DOHH2 (cell line): Measurements from ENCODE around the gene KRTAP10-1.
"Not testable (repeated sequence)": the region's sequence is repeated elsewhere in the genome, so short reads cannot be mapped to it uniquely, and the experiment has no call there.

ENCODE experiments used
- H3F3A ChIP-seq: fragments of 200-600 bp; sonication (generic), shearing (Covaris generic); 2 replicates; pipeline ENCODE4 v1.6.0; 2016; ENCODE audit warnings: antibody characterized with exemption, mild to moderate bottlenecking; ENCODE audit not compliant: control insufficient read depth, insufficient read depth
- H3K27ac ChIP-seq: fragments of 200-600 bp; sonication (generic); 2 replicates; pipeline ENCODE4 v1.5.1; 2014; ENCODE audit warnings: low read depth, mild to moderate bottlenecking, low read length, moderate library complexity
- H3K27me3 ChIP-seq: fragments of 200-600 bp; sonication (generic); 2 replicates; pipeline ENCODE4 v1.6.1; 2014; ENCODE audit warnings: mild to moderate bottlenecking, low read length, mixed read lengths; ENCODE audit not compliant: control insufficient read depth
- H3K36me3 ChIP-seq: fragments of 200-600 bp; sonication (generic); 2 replicates; pipeline ENCODE4 v1.6.1; 2014; ENCODE audit warnings: mild to moderate bottlenecking, low read length, moderate library complexity, mixed read lengths; ENCODE audit not compliant: control insufficient read depth
- H3K4me1 ChIP-seq: fragments of 200-600 bp; sonication (generic); 2 replicates; pipeline ENCODE4 v1.6.1; 2014; ENCODE audit warnings: mild to moderate bottlenecking, low read length, mixed read lengths; ENCODE audit not compliant: control insufficient read depth
- H3K4me2 ChIP-seq: fragments of 200-600 bp; sonication (generic); 2 replicates; pipeline ENCODE4 v1.6.0; 2014; ENCODE audit warnings: mild to moderate bottlenecking, low read length, moderate library complexity
- H3K4me3 ChIP-seq: fragments of 200-600 bp; sonication (generic); 2 replicates; pipeline ENCODE4 v1.5.1; 2014; ENCODE audit warnings: mild to moderate bottlenecking, low read length, mixed read lengths
- H3K79me2 ChIP-seq: fragments of 200-600 bp; sonication (generic); 2 replicates; pipeline ENCODE4 v1.6.1; 2014; ENCODE audit warnings: mild to moderate bottlenecking, low read length, mixed read lengths; ENCODE audit not compliant: control insufficient read depth
- H3K9me2 ChIP-seq: fragments of 200-600 bp; sonication (generic); replicated peaks from 2 replicates; pipeline ENCODE4 v1.6.1; 2014; ENCODE audit warnings: mild to moderate bottlenecking, low read length, mixed read lengths; ENCODE audit not compliant: control insufficient read depth
- H3K9me3 ChIP-seq: fragments of 200-600 bp; sonication (generic); 2 replicates; pipeline ENCODE4 v1.6.1; 2014; ENCODE audit warnings: antibody characterized with exemption, low read length, mixed read lengths; ENCODE audit not compliant: control insufficient read depth, insufficient read depth
- H4K20me1 ChIP-seq: fragments of 200-600 bp; sonication (generic); 2 replicates; pipeline ENCODE4 v1.6.0; 2014; ENCODE audit warnings: low read depth, mild to moderate bottlenecking, antibody characterized with exemption, low read length, moderate library complexity; ENCODE audit not compliant: control insufficient read depth, insufficient read depth
- CTCF ChIP-seq: fragments of 200-600 bp; sonication (generic); IDR thresholded peaks from one replicate; pipeline ENCODE4 v1.5.1; 2014; ENCODE audit warnings: antibody characterized with exemption, mild to moderate bottlenecking, low read depth, low read length; ENCODE audit not compliant: poor library complexity, severe bottlenecking
- EZH2phosphoT487 ChIP-seq: fragments of 200-600 bp; sonication (generic); IDR thresholded peaks from 2 replicates; pipeline ENCODE4 v1.6.1; 2017; ENCODE audit warnings: borderline replicate concordance, mild to moderate bottlenecking, antibody characterized with exemption, low read length, moderate library complexity, mixed read lengths

The KRTAP10-1 gene

GRCh38 chr21:44558695-44559094 is 18.7 kb upstream of the KRTAP10-1 start, which contains the start of gene KRTAP10-3:
Gene KRTAP10-3, minus strand, starts transcription at chr21:44558795. Its CDS starts 80 bp downstream, at chr21:44558715.
- Histone ChIP-seq H3F3A (no peaks in the 10 kb centered on the region), H3K4me3 (no peak within 1 kb of the TSS), H3K9me3 (no peaks in the 10 kb centered on the region), H3K27me3 (peaks cover 6% of the 10 kb centered on the region; the same call in 1 of the 2 replicates), H3K4me1 (no peaks in the 10 kb centered on the region), H3K27ac (no peak within 1 kb of the TSS), H3K79me2 (no peaks in the 10 kb centered on the region), H3K4me2 (no peak within 1 kb of the TSS), H4K20me1 (no peaks in the 10 kb centered on the region), H3K36me3 (no peaks in the 10 kb centered on the region), H3K9me2 (no peaks in the 10 kb centered on the region)
- TF ChIP-seq CTCF (no peak), EZH2phosphoT487 (no peak)

GRCh38 chr21:44558329-44558675 is 18.3 kb upstream of the KRTAP10-1 start:
- H3K4me2 ChIP-seq, H3K9me3 ChIP-seq, H3K79me2 ChIP-seq, H3K27ac ChIP-seq, H3K4me3 ChIP-seq, H3K4me1 ChIP-seq, H3K36me3 ChIP-seq, H3F3A ChIP-seq, H3K27me3 ChIP-seq, H4K20me1 ChIP-seq, H3K9me2 ChIP-seq: not testable (repeated sequence)

- Histone ChIP-seq H3K4me1 (no peaks in the 10 kb centered on the region), H3K27ac (no peak overlapping the region), H3F3A (no peaks in the 10 kb centered on the region), H3K9me3 (no peaks in the 10 kb centered on the region), H3K4me3 (no peak overlapping the region), H3K79me2 (no peaks in the 10 kb centered on the region), H4K20me1 (no peaks in the 10 kb centered on the region), H3K27me3 (peaks cover 6% of the 10 kb centered on the region; the same call in 1 of the 2 replicates), H3K4me2 (no peak overlapping the region), H3K36me3 (no peaks in the 10 kb centered on the region), H3K9me2 (no peaks in the 10 kb centered on the region)
- no peak for TF ChIP-seq CTCF
- TF ChIP-seq EZH2phosphoT487: no peak
Observed at GRCh38 chr21:44557491-44558328, 17.7 kb upstream of the KRTAP10-1 start.

- Histone ChIP-seq H4K20me1 (no peaks in the 10 kb centered on the region), H3K4me2 (no peak overlapping the region), H3K9me2 (no peaks in the 10 kb centered on the region), H3K27me3 (peaks cover 6% of the 10 kb centered on the region; the same call in 1 of the 2 replicates), H3K27ac (no peak overlapping the region), H3K4me3 (no peak overlapping the region), H3K36me3 (no peaks in the 10 kb centered on the region), H3F3A (no peaks in the 10 kb centered on the region), H3K9me3 (no peaks in the 10 kb centered on the region), H3K4me1 (no peaks in the 10 kb centered on the region), H3K79me2 (no peaks in the 10 kb centered on the region)
- TF ChIP-seq CTCF: no peak
- TF ChIP-seq EZH2phosphoT487: no peak
Observed at GRCh38 chr21:44556879-44557278, 16.9 kb upstream of the KRTAP10-1 start.
